GM18519 (cell line): ENCODE results near the gene DNAJC28.

Experiments
- ATAC-seq: cut with Tn5 transposase; IDR thresholded peaks from one replicate; pipeline ENCODE4 v1.9.1; 2021; ENCODE audit warnings: mild to moderate bottlenecking, moderate library complexity; ENCODE audit not compliant: unreplicated experiment, low FRiP score

DNAJC28 gene

DNA sequence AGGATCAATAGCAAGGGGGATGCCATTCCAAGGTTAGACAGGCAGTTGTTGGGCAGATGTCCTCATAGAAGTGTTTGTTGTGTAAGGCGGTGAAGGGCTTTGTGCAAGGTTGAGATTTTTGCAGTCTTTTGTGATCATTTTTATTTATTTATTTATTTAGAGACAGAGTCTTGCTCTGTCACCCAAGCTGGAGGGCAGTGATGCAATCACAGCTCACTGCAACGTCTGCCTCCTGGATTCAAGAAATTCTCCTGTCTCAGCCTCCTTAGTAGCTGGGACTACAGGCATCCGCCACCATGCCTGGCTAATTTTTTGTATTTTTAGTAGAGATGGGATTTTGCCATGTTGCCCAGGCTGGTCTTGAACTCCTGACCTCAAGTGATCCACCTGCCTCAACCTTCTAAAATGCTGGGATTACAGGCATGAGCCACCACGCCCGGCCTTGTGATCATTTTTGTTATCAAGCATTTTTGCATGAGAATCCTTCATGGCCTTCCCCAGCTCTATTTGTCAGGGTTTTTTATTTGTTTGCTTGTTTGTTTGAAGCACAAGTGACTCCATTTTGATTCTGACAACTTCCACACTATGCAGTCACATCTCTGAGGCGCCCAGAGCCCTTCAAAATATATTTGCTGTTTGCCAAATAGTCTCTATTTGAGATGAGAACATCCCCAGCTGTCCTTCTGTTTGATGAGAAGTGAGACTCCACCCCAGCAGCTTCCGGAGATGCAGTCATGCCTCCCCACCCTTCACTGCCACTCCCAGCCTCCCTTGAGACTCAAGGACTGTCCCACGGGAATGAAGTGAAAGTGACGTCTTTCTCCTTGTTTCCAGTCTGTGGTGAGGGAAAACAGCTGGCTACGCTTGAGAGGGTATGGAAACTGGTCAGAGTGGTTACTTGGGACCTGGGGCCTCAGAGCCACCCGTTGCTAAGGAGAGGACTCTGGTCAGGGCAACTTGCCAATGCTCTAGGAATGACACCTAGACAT, 49.7 kb downstream of the DNAJC28 start:
- ATAC-seq = no peak
